OCI-LY1 (cell line): ENCODE data around the gene KRTAP10-2.

Experiments
- H2AFZ ChIP-seq: fragments of 200-600 bp; sonication (generic), shearing (Covaris generic); 2 replicates; pipeline ENCODE4 v1.6.0; 2014; ENCODE audit warnings: antibody characterized with exemption, mild to moderate bottlenecking, low read length
- H3F3A ChIP-seq: fragments of 200-600 bp; sonication (generic), shearing (Covaris generic); 2 replicates; pipeline ENCODE4 v1.6.0; 2014; ENCODE audit warnings: mild to moderate bottlenecking, antibody characterized with exemption, low read length, moderate library complexity; ENCODE audit not compliant: insufficient read depth
- H3K27ac ChIP-seq: fragments of 200-600 bp; sonication (generic); 2 replicates; pipeline ENCODE4 v1.5.1; 2014; ENCODE audit warnings: low read length, mixed run types, mild to moderate bottlenecking, low read depth; ENCODE audit not compliant: poor library complexity, severe bottlenecking
- H3K27me3 ChIP-seq: fragments of 200-600 bp; sonication (generic); 2 replicates; pipeline ENCODE4 v1.6.0; 2014; ENCODE audit warnings: antibody characterized with exemption, mild to moderate bottlenecking, low read length, moderate library complexity; ENCODE audit not compliant: insufficient read depth
- H3K36me3 ChIP-seq: fragments of 200-600 bp; sonication (generic); 2 replicates; pipeline ENCODE4 v1.6.1; 2014; ENCODE audit warnings: mild to moderate bottlenecking, antibody characterized with exemption, low read length, moderate library complexity, mixed read lengths; ENCODE audit not compliant: insufficient read depth
- H3K4me1 ChIP-seq: fragments of 200-600 bp; sonication (generic); 2 replicates; pipeline ENCODE4 v1.5.1; 2014; ENCODE audit warnings: mild to moderate bottlenecking, low read length, moderate library complexity; ENCODE audit not compliant: insufficient read depth, severe bottlenecking
- H3K4me2 ChIP-seq: fragments of 200-600 bp; sonication (generic), shearing (Covaris generic); 2 replicates; pipeline ENCODE4 v1.6.1; 2014; ENCODE audit warnings: low read length
- H3K4me3 ChIP-seq: fragments of 200-600 bp; sonication (generic); 2 replicates; pipeline ENCODE4 v1.5.1; 2014; ENCODE audit warnings: low read length, low read depth, mild to moderate bottlenecking, mixed read lengths; ENCODE audit not compliant: poor library complexity, severe bottlenecking
- H3K79me2 ChIP-seq: fragments of 200-600 bp; shearing (Covaris generic); 2 replicates; pipeline ENCODE4 v1.6.1; 2016; ENCODE audit warnings: mixed run types, low read length, mixed read lengths; ENCODE audit not compliant: insufficient read depth
- H3K9ac ChIP-seq: fragments of 200-600 bp; sonication (generic), shearing (Covaris generic); 2 replicates; pipeline ENCODE4 v1.6.1; 2014; ENCODE audit warnings: mild to moderate bottlenecking, low read length, mixed read lengths
- H3K9me2 ChIP-seq: fragments of 200-600 bp; sonication (generic), shearing (Covaris generic); 2 replicates; pipeline ENCODE4 v1.6.1; 2014; ENCODE audit warnings: low read depth, mild to moderate bottlenecking, low read length, mixed read lengths
- H3K9me3 ChIP-seq: fragments of 200-600 bp; shearing (Covaris generic); 2 replicates; pipeline ENCODE4 v1.6.1; 2014; ENCODE audit warnings: low read length, mixed read lengths
- H4K20me1 ChIP-seq: fragments of 200-600 bp; sonication (generic), shearing (Covaris generic); 2 replicates; pipeline ENCODE4 v1.6.0; 2016; ENCODE audit warnings: mild to moderate bottlenecking, low read length; ENCODE audit not compliant: insufficient read depth
- EZH2 ChIP-seq: fragments of 200-600 bp; sonication (generic), shearing (Covaris generic); IDR thresholded peaks from 2 replicates; pipeline ENCODE4 v1.8.0; 2017; ENCODE audit warnings: borderline replicate concordance, mixed run types, mild to moderate bottlenecking, antibody characterized with exemption, low read length, moderate library complexity, mixed read lengths
- TF ChIP-seq, protein P1 (sequence below): fragments of 200-600 bp; sonication (generic), shearing (Covaris generic); IDR thresholded peaks from 2 replicates; pipeline ENCODE4 v1.5.1; 2017; ENCODE audit warnings: mild to moderate bottlenecking, antibody characterized with exemption, low read length, moderate library complexity, mixed read lengths

Gene KRTAP10-2

DNA sequence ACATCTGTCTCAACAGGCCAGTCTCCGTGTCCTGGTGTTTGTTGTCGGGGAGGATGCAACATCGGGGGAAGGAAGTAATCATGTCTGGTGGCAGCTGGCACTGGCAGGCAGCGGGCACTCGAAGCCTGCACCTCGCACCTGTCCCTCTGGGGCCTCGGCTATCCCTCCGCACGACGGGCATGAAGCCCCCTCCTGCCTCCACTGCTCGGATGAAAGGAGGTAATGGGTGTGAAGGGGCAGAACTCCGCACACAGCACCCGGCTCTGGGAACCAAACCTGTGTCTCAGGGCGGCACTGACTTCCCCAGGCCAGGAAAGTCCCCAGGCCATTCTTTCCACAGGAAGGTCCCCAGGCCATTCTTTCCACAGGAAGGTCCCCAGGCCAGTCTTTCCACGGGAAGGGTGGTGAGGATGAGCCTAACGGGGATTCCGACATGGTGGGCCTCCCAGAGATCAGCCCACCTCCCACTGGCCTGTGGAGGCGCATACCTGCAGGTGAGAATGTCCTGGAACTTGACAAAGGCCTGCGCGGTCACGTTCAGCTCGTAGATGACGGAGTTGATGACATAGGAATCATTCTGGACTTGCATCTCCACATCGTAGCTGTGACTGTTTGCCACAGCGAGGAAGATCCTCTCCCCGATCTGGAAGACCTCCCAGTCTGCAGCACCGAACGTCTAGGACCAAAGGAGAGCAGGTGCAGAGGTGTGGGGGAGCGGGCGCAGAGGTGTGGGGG lies 42.4 kb downstream of the KRTAP10-2 start:
- no peak overlapping the region for H3K4me2 ChIP-seq
- no peaks in the 10 kb centered on the region for H3K36me3 ChIP-seq
- no peak overlapping the region for H3K4me3 ChIP-seq
- no peaks in the 10 kb centered on the region for H3K9me3 ChIP-seq
- H3K4me1 ChIP-seq: no peaks in the 10 kb centered on the region
- H3K27me3 ChIP-seq: no peaks in the 10 kb centered on the region; the same call in 1 of the 2 replicates
- H3K9me2 ChIP-seq: no peaks in the 10 kb centered on the region
- no peak overlapping the region for H3K27ac ChIP-seq
- no peaks in the 10 kb centered on the region for H3F3A ChIP-seq
- H2AFZ ChIP-seq: no peak overlapping the region
- no peak overlapping the region for H3K9ac ChIP-seq
- no peaks in the 10 kb centered on the region for H4K20me1 ChIP-seq
- no peak for TF ChIP-seq EZH2
- TF ChIP-seq, protein P1, sequence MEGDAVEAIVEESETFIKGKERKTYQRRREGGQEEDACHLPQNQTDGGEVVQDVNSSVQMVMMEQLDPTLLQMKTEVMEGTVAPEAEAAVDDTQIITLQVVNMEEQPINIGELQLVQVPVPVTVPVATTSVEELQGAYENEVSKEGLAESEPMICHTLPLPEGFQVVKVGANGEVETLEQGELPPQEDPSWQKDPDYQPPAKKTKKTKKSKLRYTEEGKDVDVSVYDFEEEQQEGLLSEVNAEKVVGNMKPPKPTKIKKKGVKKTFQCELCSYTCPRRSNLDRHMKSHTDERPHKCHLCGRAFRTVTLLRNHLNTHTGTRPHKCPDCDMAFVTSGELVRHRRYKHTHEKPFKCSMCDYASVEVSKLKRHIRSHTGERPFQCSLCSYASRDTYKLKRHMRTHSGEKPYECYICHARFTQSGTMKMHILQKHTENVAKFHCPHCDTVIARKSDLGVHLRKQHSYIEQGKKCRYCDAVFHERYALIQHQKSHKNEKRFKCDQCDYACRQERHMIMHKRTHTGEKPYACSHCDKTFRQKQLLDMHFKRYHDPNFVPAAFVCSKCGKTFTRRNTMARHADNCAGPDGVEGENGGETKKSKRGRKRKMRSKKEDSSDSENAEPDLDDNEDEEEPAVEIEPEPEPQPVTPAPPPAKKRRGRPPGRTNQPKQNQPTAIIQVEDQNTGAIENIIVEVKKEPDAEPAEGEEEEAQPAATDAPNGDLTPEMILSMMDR: no peak
- H3K79me2 ChIP-seq: no peaks in the 10 kb centered on the region

DNA sequence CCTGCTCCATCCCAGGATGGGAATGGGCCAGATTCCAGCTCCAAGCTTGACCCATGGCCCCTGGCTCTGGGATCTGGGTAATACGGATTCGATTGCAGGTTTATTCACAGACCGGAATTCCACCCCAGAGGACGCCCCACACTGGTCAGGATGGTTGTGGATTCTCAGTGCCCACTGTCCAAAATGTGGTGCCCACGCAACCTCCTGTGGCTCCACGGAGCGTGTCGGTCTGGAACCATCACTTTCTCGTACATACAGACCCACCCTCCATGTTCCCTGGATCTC lies 42.9 kb downstream of the KRTAP10-2 start:
- Histone ChIP-seq H2AFZ (no peak overlapping the region), H3K4me1 (no peaks in the 10 kb centered on the region), H3K9me2 (no peaks in the 10 kb centered on the region), H3F3A (no peaks in the 10 kb centered on the region), H3K4me3 (no peak overlapping the region), H3K4me2 (no peak overlapping the region), H4K20me1 (no peaks in the 10 kb centered on the region), H3K27me3 (no peaks in the 10 kb centered on the region; the same call in 1 of the 2 replicates), H3K79me2 (no peaks in the 10 kb centered on the region), H3K27ac (no peak overlapping the region), H3K36me3 (no peaks in the 10 kb centered on the region), H3K9ac (no peak overlapping the region), H3K9me3 (no peaks in the 10 kb centered on the region)
- TF ChIP-seq EZH2: no peak
- TF ChIP-seq, protein P1: no peak

DNA sequence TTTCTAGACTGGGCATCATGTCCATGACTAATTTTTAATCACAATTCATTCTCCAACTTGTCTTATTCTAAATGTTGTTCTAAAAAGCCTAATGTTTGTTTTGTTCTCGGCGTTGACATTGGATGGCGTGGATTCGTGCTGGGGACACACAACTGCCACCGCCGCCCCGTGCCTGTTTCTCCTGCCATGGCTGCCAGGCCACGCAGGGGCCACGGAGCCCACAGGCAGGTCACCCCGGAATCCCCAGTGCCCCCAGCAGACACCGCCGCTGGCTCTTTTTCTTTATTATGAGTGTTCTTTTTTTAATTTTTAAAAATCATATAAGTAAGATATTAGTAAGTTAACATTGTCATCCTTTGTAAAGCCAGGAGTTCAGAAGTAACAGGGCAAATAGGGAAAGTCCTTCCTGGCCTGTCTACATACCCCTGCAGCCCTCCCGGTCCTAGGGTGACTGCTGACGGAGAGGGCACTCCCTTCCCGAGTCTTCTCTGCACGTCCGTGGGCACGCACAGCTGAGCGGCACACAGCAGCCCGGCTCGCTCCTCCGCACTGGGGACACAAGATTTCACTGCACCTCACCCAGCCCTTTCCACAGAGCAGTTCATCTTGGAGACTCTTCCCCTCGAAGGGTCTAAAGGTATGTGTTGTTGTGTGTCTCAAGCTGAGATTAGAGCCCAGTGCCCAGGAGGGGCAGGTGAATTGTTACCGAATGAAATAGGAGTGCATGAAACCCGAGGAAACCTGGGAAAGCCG lies 43.5 kb downstream of the KRTAP10-2 start:
- Histone ChIP-seq H3K9me3 (no peaks in the 10 kb centered on the region), H3K9ac (no peak overlapping the region)

More for the DNA sequence above, 43.5 kb downstream of the KRTAP10-2 start:
- TF ChIP-seq EZH2: no peak
- TF ChIP-seq, protein P1: no peak
- Histone ChIP-seq H3K27me3 (no peaks in the 10 kb centered on the region; the same call in 1 of the 2 replicates), H3K4me3 (no peak overlapping the region), H3K9me2 (no peaks in the 10 kb centered on the region), H3K4me2 (no peak overlapping the region), H3K36me3 (no peaks in the 10 kb centered on the region), H3K4me1 (no peaks in the 10 kb centered on the region), H2AFZ (no peak overlapping the region), H3K27ac (no peak overlapping the region), H3K79me2 (no peaks in the 10 kb centered on the region), H4K20me1 (no peaks in the 10 kb centered on the region), H3F3A (no peaks in the 10 kb centered on the region)
